Fibroblast of upper back skin (primary cell): ENCODE data around the gene TESPA1.
"Not testable (repeated sequence)": the region's sequence is repeated elsewhere in the genome, so short reads cannot be mapped to it uniquely, and the experiment has no call there.

Experiments used
- DNase-seq: peaks from one replicate; pipeline ENCODE4 v3.0.0-alpha.2; 2013

TESPA1 gene

GRCh38 chr12:54984658-54985376, at the start of gene TESPA1:
Gene TESPA1 (minus strand): TSS chr12:54984762. CDS start chr12:54974562, 10,200 bp downstream.
- DNase-seq = no peak

GRCh38 chr12:55034218-55034617, 49.7 kb upstream of the TESPA1 start:
- DNase-seq = no peak

GRCh38 chr12:55025508-55025907, 40.9 kb upstream of the TESPA1 start:
- no peak for DNase-seq

- no peak for DNase-seq
These were observed 40.0 kb upstream of the TESPA1 start for GRCh38 chr12:55024575-55024974.

- peak; percentile 50 for DNase-seq
These were observed 35.2 kb upstream of the TESPA1 start, which contains the start of gene NEUROD4 for GRCh38 chr12:55019784-55020183. Gene NEUROD4 (plus strand): TSS chr12:55019974. CDS start chr12:55026440, 6,466 bp downstream.

- DNase-seq = no peak
These were observed 32.9 kb upstream of the TESPA1 start for GRCh38 chr12:55017416-55017925.

- DNase-seq = no peak
These were observed 24.5 kb upstream of the TESPA1 start for GRCh38 chr12:55008944-55009585.

GRCh38 chr12:55002355-55002754, 17.8 kb upstream of the TESPA1 start:
- DNase-seq = no peak

GRCh38 chr12:55001198-55001868, 16.8 kb upstream of the TESPA1 start:
- no peak for DNase-seq

GRCh38 chr12:54998958-54999510, 14.5 kb upstream of the TESPA1 start:
- DNase-seq = no peak

- DNase-seq = no peak
These were observed 13.5 kb upstream of the TESPA1 start for GRCh38 chr12:54997929-54998522.

GRCh38 chr12:54996205-54996604, 11.6 kb upstream of the TESPA1 start:
- DNase-seq = no peak

GRCh38 chr12:54993181-54993835, 8.7 kb upstream of the TESPA1 start:
- DNase-seq = peak; percentile 61

GRCh38 chr12:54991991-54992375, 7.4 kb upstream of the TESPA1 start:
- no peak for DNase-seq

- no peak for DNase-seq
These were observed 6.8 kb upstream of the TESPA1 start for GRCh38 chr12:54991161-54991990.

- no peak for DNase-seq
These were observed 5.3 kb upstream of the TESPA1 start for GRCh38 chr12:54989829-54990228.

- DNase-seq = peak; percentile 13
These were observed 4.0 kb upstream of the TESPA1 start for GRCh38 chr12:54988402-54989054.

GRCh38 chr12:54987611-54988231, 3.2 kb upstream of the TESPA1 start:
- DNase-seq = no peak

- not testable (repeated sequence) for DNase-seq
These were observed 2.2 kb upstream of the TESPA1 start for GRCh38 chr12:54986773-54987172.

GRCh38 chr12:54983536-54984101, 943 bp downstream of the TESPA1 start:
- no peak for DNase-seq
